Measurements from ENCODE around the gene SLC35F6.
"Not testable (repeated sequence)": the region's sequence is repeated elsewhere in the genome, so short reads cannot be mapped to it uniquely, and the experiment has no call there.

The SLC35F6 gene

DNA sequence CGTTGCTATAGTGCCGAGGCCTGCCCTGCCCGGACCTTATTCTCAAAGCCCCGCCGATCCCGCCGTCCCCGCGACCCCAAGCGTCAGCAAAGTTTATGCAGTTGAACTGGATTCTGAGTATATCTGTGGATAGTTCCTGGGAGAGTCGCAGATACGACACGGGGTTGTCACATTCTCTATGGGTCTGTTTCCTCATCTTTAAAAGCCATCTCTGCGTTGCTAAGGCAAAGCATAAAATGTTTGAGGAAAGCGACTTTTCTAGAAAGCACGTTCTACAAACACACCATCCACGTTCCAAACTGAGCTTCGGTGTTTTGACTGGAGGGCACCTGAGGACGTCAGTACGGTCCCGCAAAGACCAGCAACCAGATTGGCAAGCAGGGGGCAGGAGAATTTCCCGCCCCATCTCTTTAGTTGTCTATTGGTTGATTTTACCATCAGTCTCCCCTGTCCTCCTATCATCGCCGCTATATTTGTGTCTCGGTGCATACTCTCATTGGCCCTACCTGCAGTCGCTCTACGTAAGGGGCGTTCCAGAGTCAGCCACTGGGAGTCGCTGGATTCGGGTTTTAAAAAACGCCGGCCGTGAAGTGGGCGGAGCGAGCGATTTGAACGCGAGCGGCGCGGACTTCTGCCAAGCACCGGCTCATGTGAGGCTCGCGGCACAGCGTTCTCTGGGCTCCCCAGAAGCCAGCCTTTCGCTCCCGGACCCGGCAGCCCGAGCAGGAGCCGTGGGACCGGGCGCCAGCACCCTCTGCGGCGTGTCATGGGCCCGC, 21.5 kb downstream of the SLC35F6 start, which contains the start of gene CENPA:
Gene CENPA, plus strand, starts transcription at position 626 of the 776 bp plus-strand sequence. Its CDS starts 141 bp downstream, at position 767.
- peak; percentile 99 for DNase-seq

GRCh38 chr2:26786207-26787028, 22.3 kb downstream of the SLC35F6 start:
- DNase-seq, result no peak

DNA sequence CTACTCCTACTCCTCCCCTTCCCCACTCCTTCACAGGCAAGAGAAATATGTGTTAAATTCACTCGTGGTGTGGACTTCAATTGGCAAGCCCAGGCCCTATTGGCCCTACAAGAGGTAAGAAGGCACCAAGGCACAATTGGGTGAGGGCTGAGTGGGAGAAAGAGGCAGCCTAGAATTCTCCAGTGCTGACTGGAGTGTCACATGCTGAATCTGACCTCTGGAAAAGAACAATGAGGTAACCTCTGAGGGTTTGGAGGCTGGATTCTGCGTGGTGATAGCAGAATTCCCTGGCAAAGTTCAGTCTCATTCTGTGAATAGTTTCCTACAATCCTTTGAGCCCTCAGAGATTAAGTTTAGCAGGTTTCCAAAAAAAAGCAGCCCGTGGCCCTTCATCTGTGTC, 28.6 kb downstream of the SLC35F6 start:
- no peak for DNase-seq

DNA sequence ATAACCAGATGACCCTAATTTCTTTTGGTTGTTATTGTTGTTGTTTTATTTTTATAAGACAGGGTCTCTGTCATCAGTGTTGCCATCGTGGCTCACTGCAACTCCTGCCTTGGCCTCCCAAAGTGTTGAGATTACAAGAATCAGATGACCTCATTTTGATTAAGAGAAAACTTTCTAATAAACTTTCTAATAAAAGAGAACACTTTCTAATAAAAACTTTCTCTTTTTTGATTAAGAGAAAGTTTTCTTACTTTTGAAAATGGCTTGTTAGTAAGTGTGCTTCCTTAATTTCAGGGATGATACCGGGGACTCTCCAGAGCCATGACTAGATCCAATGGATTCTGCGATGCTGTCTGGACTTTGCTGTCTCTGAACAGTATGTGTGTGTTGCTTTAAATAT, 29.4 kb downstream of the SLC35F6 start:
- DNase-seq, result no peak

- not testable (repeated sequence) for DNase-seq
Measured at GRCh38 chr2:26795135-26795534, 31.1 kb downstream of the SLC35F6 start.

- no peak for DNase-seq
Measured at GRCh38 chr2:26801328-26801727, 37.2 kb downstream of the SLC35F6 start.

GRCh38 chr2:26801796-26802195, 37.7 kb downstream of the SLC35F6 start:
- no peak for DNase-seq

DNA sequence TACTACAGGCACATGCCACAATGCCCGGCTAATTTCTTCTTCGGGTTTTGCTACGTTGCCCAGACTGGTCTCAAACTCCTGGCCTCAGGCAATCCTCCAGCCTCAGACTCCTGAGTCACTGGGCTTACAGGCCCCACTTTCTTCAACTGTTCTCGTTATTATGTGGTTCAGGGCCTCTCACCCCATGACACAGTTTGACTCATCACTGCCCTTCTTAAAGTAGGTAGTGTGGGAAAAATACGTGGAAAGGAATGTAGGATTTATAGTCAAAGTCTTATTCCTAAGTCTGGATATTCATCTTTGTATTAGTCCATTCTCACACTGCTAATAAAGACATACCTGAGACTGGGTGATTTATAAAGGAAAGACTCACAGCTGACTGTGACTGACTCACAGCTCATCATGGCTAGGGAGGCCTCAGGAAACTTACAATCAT, 41.2 kb downstream of the SLC35F6 start:
- no peak for DNase-seq

DNA sequence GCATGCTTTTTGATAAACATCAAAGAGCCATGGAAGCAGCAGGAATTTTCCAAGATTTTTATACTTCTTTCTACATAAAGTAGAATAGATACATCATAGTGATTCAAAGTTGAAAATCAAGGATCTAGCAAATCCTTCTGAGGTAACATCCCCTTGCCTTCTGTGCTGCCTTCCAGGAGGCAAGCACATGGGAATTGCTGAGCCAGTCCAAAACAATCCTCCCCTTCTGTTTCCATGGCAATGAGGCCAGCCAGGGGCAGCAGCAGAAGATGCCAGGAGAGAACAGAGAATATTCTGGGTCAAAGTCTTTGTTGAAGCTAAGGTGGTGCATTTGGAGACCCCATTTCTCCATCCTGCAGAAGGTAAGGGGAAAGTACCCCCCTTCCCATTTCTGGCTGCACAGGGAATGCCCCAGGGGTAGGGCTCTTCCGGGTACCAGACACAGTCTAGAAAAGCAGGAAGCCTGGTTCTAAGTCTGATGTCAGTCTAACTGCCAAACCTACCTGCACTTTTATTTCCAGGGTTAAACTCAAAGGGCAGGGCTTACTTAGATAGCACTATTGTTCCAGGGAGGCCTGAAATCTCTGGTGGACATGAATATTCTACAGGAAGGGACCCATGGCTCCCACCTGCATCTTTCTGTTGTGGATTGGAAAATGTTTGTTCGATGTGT, 43.8 kb downstream of the SLC35F6 start:
- DNase-seq, result peak; percentile 17

- DNase-seq, result no peak
Measured at GRCh38 chr2:26809211-26809610, 45.1 kb downstream of the SLC35F6 start.

DNA sequence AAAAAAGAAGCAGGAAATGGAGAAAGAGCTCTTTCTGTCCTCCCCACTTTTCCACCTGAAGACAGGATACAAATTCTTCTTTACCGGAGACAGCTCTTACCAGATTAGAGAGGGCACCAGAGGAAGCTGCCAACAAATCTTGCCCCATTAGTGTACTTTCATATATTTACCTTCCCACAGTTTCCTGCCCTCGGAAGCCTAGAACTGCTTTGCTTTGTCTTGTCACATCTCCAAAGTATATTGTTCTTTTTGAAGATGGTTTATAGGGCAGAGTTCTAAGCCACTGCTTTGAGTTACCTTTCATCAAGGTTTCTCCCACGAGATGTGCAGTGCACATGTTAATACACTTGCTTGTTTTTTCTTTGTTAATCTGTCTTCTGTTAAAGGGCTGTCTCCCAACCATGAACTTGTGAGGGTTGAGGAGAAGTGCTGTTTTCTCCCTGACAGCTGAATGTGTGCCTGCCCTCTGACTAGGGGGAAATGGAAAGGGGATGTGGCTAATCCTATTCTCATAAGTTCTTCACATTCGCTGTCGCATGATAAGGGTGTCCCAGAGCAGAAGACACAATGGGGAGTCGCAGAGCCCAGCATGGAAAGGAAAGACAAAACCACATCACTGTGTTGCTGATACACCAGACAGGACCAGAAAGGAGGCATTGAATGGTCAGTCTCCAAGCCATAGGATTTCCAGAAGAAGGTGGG, 45.9 kb downstream of the SLC35F6 start:
- DNase-seq, result peak; percentile 29

- DNase-seq, result no peak
Measured at GRCh38 chr2:26811261-26811660, 47.2 kb downstream of the SLC35F6 start.

DNA sequence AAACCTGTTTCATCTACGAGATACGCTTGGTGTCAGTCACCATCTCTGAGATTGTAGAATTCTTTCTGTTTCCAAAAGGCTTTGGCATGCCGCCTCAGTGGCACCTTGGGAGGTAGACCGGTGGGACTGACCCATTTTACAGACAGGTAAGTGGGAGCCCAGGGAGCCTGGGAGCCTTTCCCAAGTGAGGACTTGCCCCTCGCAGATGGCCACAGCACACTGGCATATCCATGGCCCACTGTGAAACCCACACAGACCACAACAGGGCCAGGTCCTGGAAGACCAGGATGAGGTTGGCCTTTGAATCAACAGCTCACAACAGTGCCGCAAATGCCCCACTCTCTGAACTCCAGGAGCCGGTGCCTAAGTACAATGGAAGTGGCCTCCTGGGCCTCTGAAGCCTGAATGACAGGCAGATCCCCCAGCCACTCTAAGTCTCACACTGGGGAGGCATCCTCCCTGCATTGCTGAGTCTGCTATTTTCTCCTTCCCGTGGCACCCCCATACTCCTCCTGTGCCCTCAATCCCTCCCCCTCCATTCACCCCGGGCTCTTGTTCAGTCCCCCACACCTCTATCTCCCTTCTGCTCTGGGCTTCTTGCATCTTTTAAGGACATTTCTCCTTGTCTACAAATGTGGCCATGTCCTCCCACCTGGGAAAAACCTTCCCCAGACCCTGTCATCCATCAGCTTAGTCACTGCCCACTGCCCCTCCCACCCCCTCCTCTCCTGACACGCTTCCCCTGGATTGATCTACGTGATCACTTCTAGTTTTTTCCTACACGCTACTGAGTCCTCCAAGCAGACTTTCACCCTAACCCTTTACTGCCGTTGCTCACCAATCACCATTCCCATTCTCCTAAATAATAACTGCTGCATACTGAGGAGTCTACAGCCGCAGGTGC, 48.0 kb downstream of the SLC35F6 start:
- no peak for DNase-seq

GRCh38 chr2:26812731-26813130, 48.6 kb downstream of the SLC35F6 start:
- no peak for DNase-seq

- DNase-seq, result not testable (repeated sequence)
Measured at GRCh38 chr2:26814072-26814765, 50.1 kb downstream of the SLC35F6 start.

GRCh38 chr2:26816893-26817292, 52.8 kb downstream of the SLC35F6 start:
- DNase-seq, result no peak

DNA sequence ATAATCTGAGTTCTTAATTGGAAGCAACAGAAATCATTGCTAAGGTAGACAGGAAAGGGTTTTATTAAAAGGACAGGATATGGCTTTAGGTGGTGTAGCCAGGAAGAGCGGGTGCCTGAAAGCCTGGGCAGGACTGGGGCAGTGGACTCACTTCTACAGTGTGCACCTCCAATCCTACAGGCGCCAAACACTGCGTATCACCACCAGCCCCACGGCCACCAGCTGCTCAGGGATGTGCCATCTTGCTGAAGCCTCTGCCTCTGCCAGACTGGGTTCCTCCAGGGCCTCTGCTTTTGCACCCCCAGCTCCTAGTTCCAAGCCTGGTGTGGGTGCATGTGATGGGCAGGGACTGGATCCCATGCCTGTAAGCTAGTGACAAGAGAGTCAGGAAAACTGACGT, 54.2 kb downstream of the SLC35F6 start:
- no peak for DNase-seq

DNA sequence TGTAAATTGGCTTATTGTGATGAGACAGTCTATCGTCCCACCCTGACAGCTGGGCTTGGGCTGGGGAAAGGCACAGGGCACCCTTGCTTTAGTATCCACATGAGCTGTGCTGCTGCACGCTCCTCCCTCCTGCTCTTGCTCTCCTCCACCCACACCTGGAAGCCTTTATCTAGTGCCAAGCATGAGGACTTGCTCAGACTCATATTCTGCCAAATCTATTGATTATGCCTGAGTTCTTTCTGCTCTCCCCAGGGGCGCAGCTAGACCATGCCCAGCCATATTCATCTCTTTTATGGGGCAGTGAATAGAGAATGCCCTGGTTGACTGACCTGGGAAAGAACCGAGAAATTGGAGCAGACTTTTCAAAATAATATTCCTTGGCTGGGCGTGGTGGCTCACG, 54.9 kb downstream of the SLC35F6 start:
- DNase-seq, result no peak

GRCh38 chr2:26820932-26821331, 56.8 kb downstream of the SLC35F6 start:
- DNase-seq, result no peak

DNA sequence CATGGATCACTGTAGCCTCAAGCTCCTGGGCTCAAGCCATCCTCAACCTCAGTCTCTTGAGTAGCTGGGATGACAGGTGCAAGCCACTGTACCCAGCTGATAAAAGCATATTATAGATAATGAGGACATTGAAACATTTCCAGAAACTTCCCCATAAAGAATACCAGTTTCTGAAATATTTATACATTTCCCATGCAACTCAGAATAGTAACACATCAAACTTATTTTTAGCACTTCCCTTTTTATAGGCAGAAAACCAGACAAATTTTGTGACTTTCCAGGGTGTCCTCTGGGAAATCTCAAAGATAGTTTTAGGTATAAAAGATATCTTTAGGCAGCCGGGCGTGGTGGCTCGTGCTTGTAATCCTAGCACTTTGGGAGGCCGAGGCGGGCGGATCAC, 58.8 kb downstream of the SLC35F6 start:
- no peak for DNase-seq

Measured in midbrain (tissue), 1 donor.